Transverse colon (tissue), 4 donors: Measurements from ENCODE around the gene PIGV.
"Not testable (repeated sequence)": the region's sequence is repeated elsewhere in the genome, so short reads cannot be mapped to it uniquely, and the experiment has no call there.

Experiments used
- POLR2A ChIP-seq: fragments of 450-650 bp; IDR thresholded peaks from one replicate; pipeline ENCODE4 v1.6.1; 2016; ENCODE audit warnings: antibody characterized with exemption, mild to moderate bottlenecking, moderate library complexity
- POLR2AphosphoS5 ChIP-seq, 3 donors: sonication (generic); formaldehyde crosslinking; IDR thresholded peaks; one replicate each; pipeline ENCODE4 v1.6.1; 2016; ENCODE audit warnings: antibody characterized with exemption in 3 of 3
- TF ChIP-seq, protein P1 (sequence below), 5 experiments: fragments of 200-600 bp in 3 of 5; fragments of 450-650 bp in 2 of 5; sonication (generic) in 3 of 5; IDR thresholded peaks; 1 replicate in 2 of 5; 2 replicates in 3 of 5; pipeline ENCODE4 v1.5.1; 2016 to 2017; ENCODE audit warnings: antibody characterized with exemption in 5 of 5, inconsistent platforms in 3 of 5, mild to moderate bottlenecking in 2 of 5, moderate library complexity in 1 of 5

DNA sequence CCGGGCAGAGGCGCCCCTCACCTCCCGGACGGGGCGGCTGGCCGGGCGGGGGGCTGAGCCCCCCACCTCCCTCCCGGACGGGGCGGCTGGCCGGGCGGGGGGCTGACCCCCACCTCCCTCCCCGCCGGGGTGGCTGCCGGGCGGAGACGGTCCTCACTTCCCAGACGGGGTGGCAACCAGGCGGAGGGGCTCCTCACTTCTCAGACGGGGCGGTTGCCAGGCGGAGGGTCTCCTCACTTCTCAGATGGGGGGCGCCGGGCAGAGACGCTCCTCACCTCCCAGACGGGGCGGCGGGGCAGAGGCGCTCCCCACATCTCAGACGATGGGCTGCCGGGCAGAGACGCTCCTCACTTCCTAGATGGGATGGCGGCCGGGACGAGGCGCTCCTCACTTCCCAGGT, 16.2 kb downstream of the PIGV start:
- TF ChIP-seq, protein P1, sequence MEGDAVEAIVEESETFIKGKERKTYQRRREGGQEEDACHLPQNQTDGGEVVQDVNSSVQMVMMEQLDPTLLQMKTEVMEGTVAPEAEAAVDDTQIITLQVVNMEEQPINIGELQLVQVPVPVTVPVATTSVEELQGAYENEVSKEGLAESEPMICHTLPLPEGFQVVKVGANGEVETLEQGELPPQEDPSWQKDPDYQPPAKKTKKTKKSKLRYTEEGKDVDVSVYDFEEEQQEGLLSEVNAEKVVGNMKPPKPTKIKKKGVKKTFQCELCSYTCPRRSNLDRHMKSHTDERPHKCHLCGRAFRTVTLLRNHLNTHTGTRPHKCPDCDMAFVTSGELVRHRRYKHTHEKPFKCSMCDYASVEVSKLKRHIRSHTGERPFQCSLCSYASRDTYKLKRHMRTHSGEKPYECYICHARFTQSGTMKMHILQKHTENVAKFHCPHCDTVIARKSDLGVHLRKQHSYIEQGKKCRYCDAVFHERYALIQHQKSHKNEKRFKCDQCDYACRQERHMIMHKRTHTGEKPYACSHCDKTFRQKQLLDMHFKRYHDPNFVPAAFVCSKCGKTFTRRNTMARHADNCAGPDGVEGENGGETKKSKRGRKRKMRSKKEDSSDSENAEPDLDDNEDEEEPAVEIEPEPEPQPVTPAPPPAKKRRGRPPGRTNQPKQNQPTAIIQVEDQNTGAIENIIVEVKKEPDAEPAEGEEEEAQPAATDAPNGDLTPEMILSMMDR (IDR thresholded peaks at IDR 0.05) = not testable (repeated sequence)
- TF ChIP-seq POLR2A; POLR2AphosphoS5 (IDR thresholded peaks at IDR 0.05): not testable (repeated sequence)
